Measurements from ENCODE around the gene SLC9A3. TPM values are rescaled to one million over a fixed set of nuclear protein-coding genes. Genes with fewer than 3 reads are reported as not detected.

Gene SLC9A3
- total and polyA plus RNA-seq, 12 donors = 0.53 to 1.5 (median 1.0) TPM

GRCh38 chr5:527646-528628 is 3.7 kb upstream of the SLC9A3 start:
- ATAC-seq (peak in 1 of 8 donors; percentile 22), DNase-seq (peak in 1 of 2 donors; percentile 12)
- Histone ChIP-seq H3K27me3 (peaks cover 24 to 99% (median 97%) of the 10 kb centered on the region in 7 donors), H3K4me3 (no peak overlapping the region), H3K36me3 (no peaks in the 10 kb centered on the region), H3K9me3 (no peaks in the 10 kb centered on the region), H3K27ac (no peak overlapping the region), H3K4me1 (peaks cover 0 to 38% (median 8%) of the 10 kb centered on the region in 9 donors)
- WGBS, 2 donors = 22 to 24% methylated on average over 57 to 66 of the region's 66 CpGs
- intact Hi-C loops (cut with DNase I) = no loop called here
- TF ChIP-seq CTCF (IDR thresholded peaks at IDR 0.05) = no peak

- ATAC-seq (no peak), DNase-seq (peak in 1 of 2 donors; percentile 2)
- Histone ChIP-seq H3K9me3 (no peaks in the 10 kb centered on the region), H3K4me3 (no peak overlapping the region), H3K27ac (no peak overlapping the region), H3K36me3 (no peaks in the 10 kb centered on the region), H3K27me3 (peaks cover 23 to 99% (median 98%) of the 10 kb centered on the region in 7 donors), H3K4me1 (peaks cover 0 to 36% (median 8%) of the 10 kb centered on the region in 9 donors)
- 76 to 82% methylated on average over 14 of the region's 14 CpGs for WGBS, 2 donors
- TF ChIP-seq CTCF (IDR thresholded peaks at IDR 0.05) = no peak
- intact Hi-C loops (cut with DNase I) = no loop called here
These were observed 2.3 kb upstream of the SLC9A3 start for GRCh38 chr5:526456-527088.

- intact Hi-C loops (cut with DNase I) = no loop called here
- Histone ChIP-seq H3K36me3 (no peaks in the 10 kb centered on the region), H3K9me3 (no peaks in the 10 kb centered on the region), H3K4me3 (no peak overlapping the region), H3K27ac (no peak overlapping the region), H3K27me3 (peaks cover 22 to 99% (median 98%) of the 10 kb centered on the region in 7 donors), H3K4me1 (peaks cover 0 to 29% (median 8%) of the 10 kb centered on the region in 9 donors)
- TF ChIP-seq CTCF (IDR thresholded peaks at IDR 0.05) = no peak
- WGBS, 2 donors = 60 to 64% methylated on average over 9 of the region's 9 CpGs
- ATAC-seq (no peak), DNase-seq (peak in 1 of 2 donors; percentile 1)
These were observed 1.7 kb upstream of the SLC9A3 start for GRCh38 chr5:525916-526315.

GRCh38 chr5:524973-525761 is 918 bp upstream of the SLC9A3 start:
- H3K4me1 ChIP-seq = peaks cover 0 to 22% (median 8%) of the 10 kb centered on the region in 9 donors
- no peak overlapping the region for H3K4me3 ChIP-seq
- 37 to 44% methylated on average over 24 of the region's 24 CpGs for WGBS, 2 donors
- TF ChIP-seq CTCF (IDR thresholded peaks at IDR 0.05) = no peak
- intact Hi-C loops (cut with DNase I) = no loop called here
- peaks cover 21 to 99% (median 98%) of the 10 kb centered on the region in 7 donors for H3K27me3 ChIP-seq
- H3K27ac ChIP-seq = no peak overlapping the region
- no peaks in the 10 kb centered on the region for H3K36me3 ChIP-seq
- DNase-seq = peak in 1 of 2 donors; percentile 3
- no peak for ATAC-seq
- no peaks in the 10 kb centered on the region for H3K9me3 ChIP-seq

Data from heart right ventricle (tissue), 16 donors.